K562 (cell line): Measurements from ENCODE around the gene ANKS4B. TPM values are rescaled to one million over a fixed set of nuclear protein-coding genes. Genes with fewer than 3 reads are reported as not detected.

ENCODE experiments used
- ARNT ChIP-seq, 2 experiments: fragments of 450-650 bp; IDR thresholded peaks; 2 replicates each; pipeline ENCODE4 v1.6.1; 2016; ENCODE audit warnings: mild to moderate bottlenecking in 1 of 2
- PRMT5 ChIP-seq: sonication (generic); formaldehyde crosslinking; IDR thresholded peaks from 2 replicates; pipeline ENCODE4 v1.5.0; 2020; ENCODE audit warnings: missing genetic modification reagents
- SIN3A ChIP-seq, 2 experiments: fragments of 150-350 bp in 1 of 2; IDR thresholded peaks; 2 replicates each; pipeline ENCODE4 v1.6.1; 2011 to 2016; ENCODE audit warnings: borderline replicate concordance in 2 of 2, low read depth in 2 of 2, low read length in 2 of 2, mild to moderate bottlenecking in 2 of 2, moderate library complexity in 2 of 2; ENCODE audit not compliant: control insufficient read depth in 1 of 2
- TAF7 ChIP-seq: fragments of 450-650 bp; IDR thresholded peaks from 2 replicates; pipeline ENCODE4 v1.6.1; 2016; ENCODE audit warnings: missing genetic modification characterization, missing compliant biosample characterization
- polyA plus RNA-seq, 8 experiments: library from polyadenylated mRNA; depleted of rRNA in 4 of 8; stranded (reverse) in 5 of 8; unstranded in 3 of 8; fragments of >200 nt; fragmentation: Nextera tagmentation in 2 of 8; fragmentation: Illumina TruSeq in 1 of 8; extraction: Ambion mirVana in 2 of 8; extraction: Trizol in 1 of 8; gene quantifications; 2 replicates each; pipeline versions ENCODE4 v1.2.1 to v1.2.3, GENCODE V29; 2011 to 2014; ENCODE audit warnings: inconsistent platforms in 1 of 8, missing spikeins in 1 of 8
- total RNA-seq, 7 experiments: library from RNA; depleted of rRNA in 6 of 7; stranded (reverse); fragments of >200 nt in 6 of 7; fragmentation: Illumina TruSeq in 2 of 7; extraction: Trizol in 2 of 7; gene quantifications; 2 replicates each; pipeline versions ENCODE4 v1.2.1 to v1.2.3, GENCODE V29; 2011 to 2021; ENCODE audit warnings: low replicate concordance in 1 of 7
- TF ChIP-seq, protein P1 (sequence below): sonication (generic); formaldehyde crosslinking; IDR thresholded peaks from 2 replicates; pipeline ENCODE4 v1.8.1; 2023; ENCODE audit warnings: mild to moderate bottlenecking, missing genetic modification reagents, moderate library complexity
- TF ChIP-seq, protein P2 (sequence below): IDR thresholded peaks from 2 replicates; pipeline ENCODE4 v1.6.1; 2016; ENCODE audit warnings: missing genetic modification characterization, missing compliant biosample characterization
- TF ChIP-seq, protein P3 (sequence below): fragments of 450-650 bp; conservative IDR thresholded peaks from 2 replicates; pipeline ENCODE4 v1.6.1; 2016; ENCODE audit warnings: missing genetic modification characterization, low read depth, mild to moderate bottlenecking, control low read depth, missing compliant biosample characterization

ANKS4B gene
- total and polyA plus RNA-seq, 9 of the 15 experiments (the other 6 are each of a cell fraction or from before 2014, with no cell fraction given) = not detected

DNA sequence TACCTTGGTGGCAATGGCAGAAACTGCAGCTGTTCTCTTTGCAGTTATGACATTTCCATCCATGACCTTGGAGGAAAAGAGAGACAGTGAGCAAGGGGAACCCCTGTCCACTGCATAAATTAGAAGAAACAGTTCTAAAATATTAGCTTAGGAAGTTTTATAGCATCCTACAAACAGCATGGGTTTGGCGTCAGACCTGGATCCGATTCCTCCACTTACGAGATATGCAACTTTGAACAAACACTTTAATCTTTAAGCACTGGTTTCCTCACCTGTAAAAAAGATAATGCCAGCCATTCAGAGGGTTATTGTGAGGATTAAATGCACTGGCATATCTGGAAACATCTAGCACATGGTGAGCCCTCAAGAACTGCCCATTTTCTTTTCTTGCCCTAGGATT is 42.0 kb downstream of the ANKS4B start (continued):
- TF ChIP-seq, protein P1, sequence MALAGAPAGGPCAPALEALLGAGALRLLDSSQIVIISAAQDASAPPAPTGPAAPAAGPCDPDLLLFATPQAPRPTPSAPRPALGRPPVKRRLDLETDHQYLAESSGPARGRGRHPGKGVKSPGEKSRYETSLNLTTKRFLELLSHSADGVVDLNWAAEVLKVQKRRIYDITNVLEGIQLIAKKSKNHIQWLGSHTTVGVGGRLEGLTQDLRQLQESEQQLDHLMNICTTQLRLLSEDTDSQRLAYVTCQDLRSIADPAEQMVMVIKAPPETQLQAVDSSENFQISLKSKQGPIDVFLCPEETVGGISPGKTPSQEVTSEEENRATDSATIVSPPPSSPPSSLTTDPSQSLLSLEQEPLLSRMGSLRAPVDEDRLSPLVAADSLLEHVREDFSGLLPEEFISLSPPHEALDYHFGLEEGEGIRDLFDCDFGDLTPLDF (CRISPR knock-in tag) = no peak
- no peak for TF ChIP-seq ARNT (IDR thresholded peaks at IDR 0.05)
- TF ChIP-seq, protein P2, sequence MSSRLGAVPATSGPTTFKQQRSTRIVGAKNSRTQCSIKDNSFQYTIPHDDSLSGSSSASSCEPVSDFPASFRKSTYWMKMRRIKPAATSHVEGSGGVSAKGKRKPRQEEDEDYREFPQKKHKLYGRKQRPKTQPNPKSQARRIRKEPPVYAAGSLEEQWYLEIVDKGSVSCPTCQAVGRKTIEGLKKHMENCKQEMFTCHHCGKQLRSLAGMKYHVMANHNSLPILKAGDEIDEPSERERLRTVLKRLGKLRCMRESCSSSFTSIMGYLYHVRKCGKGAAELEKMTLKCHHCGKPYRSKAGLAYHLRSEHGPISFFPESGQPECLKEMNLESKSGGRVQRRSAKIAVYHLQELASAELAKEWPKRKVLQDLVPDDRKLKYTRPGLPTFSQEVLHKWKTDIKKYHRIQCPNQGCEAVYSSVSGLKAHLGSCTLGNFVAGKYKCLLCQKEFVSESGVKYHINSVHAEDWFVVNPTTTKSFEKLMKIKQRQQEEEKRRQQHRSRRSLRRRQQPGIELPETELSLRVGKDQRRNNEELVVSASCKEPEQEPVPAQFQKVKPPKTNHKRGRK (tag) = no peak
- TF ChIP-seq, protein P3, sequence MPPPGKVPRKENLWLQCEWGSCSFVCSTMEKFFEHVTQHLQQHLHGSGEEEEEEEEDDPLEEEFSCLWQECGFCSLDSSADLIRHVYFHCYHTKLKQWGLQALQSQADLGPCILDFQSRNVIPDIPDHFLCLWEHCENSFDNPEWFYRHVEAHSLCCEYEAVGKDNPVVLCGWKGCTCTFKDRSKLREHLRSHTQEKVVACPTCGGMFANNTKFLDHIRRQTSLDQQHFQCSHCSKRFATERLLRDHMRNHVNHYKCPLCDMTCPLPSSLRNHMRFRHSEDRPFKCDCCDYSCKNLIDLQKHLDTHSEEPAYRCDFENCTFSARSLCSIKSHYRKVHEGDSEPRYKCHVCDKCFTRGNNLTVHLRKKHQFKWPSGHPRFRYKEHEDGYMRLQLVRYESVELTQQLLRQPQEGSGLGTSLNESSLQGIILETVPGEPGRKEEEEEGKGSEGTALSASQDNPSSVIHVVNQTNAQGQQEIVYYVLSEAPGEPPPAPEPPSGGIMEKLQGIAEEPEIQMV (tag) = no peak
- no peak for TF ChIP-seq TAF7 (tag)
- TF ChIP-seq PRMT5 (CRISPR knock-in tag) = no peak
- TF ChIP-seq SIN3A (IDR thresholded peaks at IDR 0.05; ENCODE audit: borderline replicate concordance in 2 of 2, control insufficient read depth in 1 of 2, low read depth in 2 of 2, low read length in 2 of 2) = no peak
- TF ChIP-seq, all 486 proteins: peak for 0
